ENCODE results near the gene SH2D3C. TPM values are rescaled to one million over a fixed set of nuclear protein-coding genes. Genes with fewer than 3 reads are reported as not detected.

Gene SH2D3C
- polyA plus RNA-seq, 1 experiment, result 0.04 TPM

- no peaks in the 10 kb centered on the region for H3K36me3 ChIP-seq (ENCODE audit: control insufficient read depth, insufficient read depth, low read length)
- no peak for TF ChIP-seq CTCF (IDR thresholded peaks at IDR 0.05; ENCODE audit: insufficient read depth, low read depth, low read length)
- ChIA-PET POLR2A (no interaction called here), CTCF (interaction anchor here (0.8 to 2.0 kb wide), 5 partner anchors 11 to 185 kb away, joined by 3 to 10 read pairs (median 4); partner anchors contain the start of genes CDK9 and TOR2A)
- DNase-seq (ENCODE audit: low read depth), result no peak
- no peak overlapping the region for H3K4me3 ChIP-seq (ENCODE audit: low read depth, low read length)
- H3K27me3 ChIP-seq (ENCODE audit: control insufficient read depth, insufficient read depth, low read length), result peaks cover 7% of the 10 kb centered on the region; the same call in 1 of the 2 replicates
Observed at GRCh38 chr9:127770583-127770904, 7.9 kb downstream of the SH2D3C start.

- Histone ChIP-seq H3K36me3 (ENCODE audit: control insufficient read depth, insufficient read depth, low read length) (no peaks in the 10 kb centered on the region), H3K27me3 (ENCODE audit: control insufficient read depth, insufficient read depth, low read length) (peaks cover 7% of the 10 kb centered on the region; the same call in 1 of the 2 replicates), H3K4me3 (ENCODE audit: low read depth, low read length) (no peak overlapping the region)
- ChIA-PET POLR2A (interaction anchor here (0.7 kb wide), 1 partner anchor 158 kb away, joined by 20 read pairs; no protein-coding TSS in a partner anchor), CTCF (interaction anchor here (1.3 to 2.0 kb wide), 2 partner anchors 11 to 83 kb away, joined by 3 to 6 read pairs; no protein-coding TSS in a partner anchor)
- DNase-seq (ENCODE audit: low read depth), result no peak
- TF ChIP-seq CTCF (IDR thresholded peaks at IDR 0.05; ENCODE audit: insufficient read depth, low read depth, low read length), result no peak
Observed at GRCh38 chr9:127769929-127770582, 8.4 kb downstream of the SH2D3C start.

- DNase-seq (ENCODE audit: low read depth), result no peak
- POLR2A ChIA-PET, result no interaction called here
- CTCF ChIA-PET, result interaction anchor here (1.3 kb wide), 1 partner anchor 101 kb away, joined by 3 read pairs; no protein-coding TSS in a partner anchor
- peaks cover 4% of the 10 kb centered on the region; the same call in 1 of the 2 replicates for H3K27me3 ChIP-seq (ENCODE audit: control insufficient read depth, insufficient read depth, low read length)
- H3K36me3 ChIP-seq (ENCODE audit: control insufficient read depth, insufficient read depth, low read length), result no peaks in the 10 kb centered on the region
- H3K4me3 ChIP-seq (ENCODE audit: low read depth, low read length), result no peak overlapping the region
- TF ChIP-seq CTCF (IDR thresholded peaks at IDR 0.05; ENCODE audit: insufficient read depth, low read depth, low read length), result no peak
Observed at GRCh38 chr9:127769101-127769500, 9.4 kb downstream of the SH2D3C start.

GRCh38 chr9:127768698-127769097, 9.8 kb downstream of the SH2D3C start:
- peaks cover 3% of the 10 kb centered on the region; the same call in 1 of the 2 replicates for H3K27me3 ChIP-seq (ENCODE audit: control insufficient read depth, insufficient read depth, low read length)
- DNase-seq (ENCODE audit: low read depth), result no peak
- TF ChIP-seq CTCF (IDR thresholded peaks at IDR 0.05; ENCODE audit: insufficient read depth, low read depth, low read length), result no peak
- no peaks in the 10 kb centered on the region for H3K36me3 ChIP-seq (ENCODE audit: control insufficient read depth, insufficient read depth, low read length)
- CTCF ChIA-PET, result interaction anchor here (1.3 kb wide), 1 partner anchor 102 kb away, joined by 3 read pairs; no protein-coding TSS in a partner anchor
- no peak overlapping the region for H3K4me3 ChIP-seq (ENCODE audit: low read depth, low read length)
- POLR2A ChIA-PET, result no interaction called here

- no peak for DNase-seq (ENCODE audit: low read depth)
- TF ChIP-seq CTCF (IDR thresholded peaks at IDR 0.05; ENCODE audit: insufficient read depth, low read depth, low read length), result no peak
- Histone ChIP-seq H3K27me3 (ENCODE audit: control insufficient read depth, insufficient read depth, low read length) (peaks cover 4% of the 10 kb centered on the region), H3K36me3 (ENCODE audit: control insufficient read depth, insufficient read depth, low read length) (no peaks in the 10 kb centered on the region), H3K4me3 (ENCODE audit: low read depth, low read length) (no peak overlapping the region)
- ChIA-PET CTCF (interaction anchor here (1.3 to 2.5 kb wide), 5 partner anchors 11 to 102 kb away, joined by 3 to 9 read pairs (median 5); partner anchors contain the start of genes CDK9, SH2D3C and TOR2A), POLR2A (no interaction called here)
Observed at GRCh38 chr9:127767909-127768331, 10.5 kb downstream of the SH2D3C start.
